Measurements from ENCODE around the gene C1QTNF1.

DNA sequence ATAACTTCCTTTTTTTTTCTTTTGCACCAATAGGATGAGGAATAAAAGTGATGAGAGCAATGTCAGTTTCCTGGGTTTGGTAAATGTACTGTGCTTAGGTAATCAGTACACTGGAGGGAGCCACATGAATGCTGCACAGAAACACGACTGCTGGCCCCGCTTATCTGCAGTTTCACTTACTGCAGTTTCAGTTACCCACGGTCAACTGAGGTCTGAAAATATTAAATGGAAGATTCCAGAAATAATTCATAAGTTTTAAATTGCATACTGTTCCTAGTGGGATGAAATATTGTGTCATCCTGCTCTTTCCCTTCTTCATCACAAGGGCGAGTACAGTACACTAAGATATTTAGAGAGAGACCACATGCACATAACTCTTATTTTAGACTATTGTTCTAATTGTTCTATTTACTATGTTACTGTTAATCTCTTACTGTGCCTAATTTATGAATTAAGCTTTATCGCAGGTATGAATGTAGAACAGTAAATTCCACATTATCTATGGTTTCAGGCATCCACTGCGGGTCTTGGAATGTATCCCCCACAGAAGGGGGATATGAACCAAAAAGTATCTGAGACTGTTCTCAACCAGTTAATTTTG, 37.8 kb upstream of the C1QTNF1 start:
- TF ChIP-seq TAF1 (IDR thresholded peaks at IDR 0.05; ENCODE audit: low read depth, low read length): no peak
- TF ChIP-seq POLR2AphosphoS5 (IDR thresholded peaks at IDR 0.05; ENCODE audit: low read depth, low read length): no peak
- no peak for TF ChIP-seq POLR2A (IDR thresholded peaks at IDR 0.05; ENCODE audit: low read depth, low read length)
- TF ChIP-seq SPI1 (IDR thresholded peaks at IDR 0.05; ENCODE audit: low read depth, low read length): no peak
- TF ChIP-seq PAX5 (IDR thresholded peaks at IDR 0.05; ENCODE audit: insufficient read depth, low read length, severe bottlenecking): no peak
- no peak for TF ChIP-seq POU2F2 (IDR thresholded peaks at IDR 0.05; ENCODE audit: low read depth, low read length)

Data from GM12891 (cell line).